GM10266 (cell line): ENCODE results near the gene ZFP1.

Source experiments
- DNase-seq: peaks from one replicate; pipeline ENCODE4 v3.0.0; 2012; ENCODE audit errors: extremely low spot score
- CTCF ChIP-seq: IDR thresholded peaks from 2 replicates; pipeline ENCODE4 v1.5.1; 2012; ENCODE audit warnings: mild to moderate bottlenecking, low read depth; ENCODE audit not compliant: control insufficient read depth, insufficient read depth; ENCODE audit errors: missing control alignments

Gene ZFP1

GRCh38 chr16:75138636-75139035, 9.7 kb upstream of the ZFP1 start:
- TF ChIP-seq CTCF, result no peak
- DNase-seq, result no peak

DNA sequence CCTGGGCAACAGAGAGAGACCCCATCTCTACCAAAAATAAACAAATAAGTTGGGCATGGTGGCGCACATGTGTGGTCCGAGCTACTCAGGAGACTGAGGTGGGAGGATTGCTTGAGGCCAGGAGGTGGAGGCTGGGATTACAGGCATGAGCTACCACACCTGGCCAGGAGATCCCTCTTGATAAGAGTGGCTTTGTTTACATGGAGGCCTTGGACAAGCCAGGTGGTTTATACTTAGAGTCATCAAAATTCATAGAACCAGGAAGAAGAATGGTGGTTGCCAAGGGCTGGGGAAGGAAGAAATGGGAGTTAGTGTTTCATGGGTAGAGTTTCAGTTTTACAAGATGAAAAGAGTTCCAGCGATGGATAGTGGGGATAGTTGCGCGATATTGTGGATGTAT, 8.8 kb upstream of the ZFP1 start:
- no peak for TF ChIP-seq CTCF
- no peak for DNase-seq

DNA sequence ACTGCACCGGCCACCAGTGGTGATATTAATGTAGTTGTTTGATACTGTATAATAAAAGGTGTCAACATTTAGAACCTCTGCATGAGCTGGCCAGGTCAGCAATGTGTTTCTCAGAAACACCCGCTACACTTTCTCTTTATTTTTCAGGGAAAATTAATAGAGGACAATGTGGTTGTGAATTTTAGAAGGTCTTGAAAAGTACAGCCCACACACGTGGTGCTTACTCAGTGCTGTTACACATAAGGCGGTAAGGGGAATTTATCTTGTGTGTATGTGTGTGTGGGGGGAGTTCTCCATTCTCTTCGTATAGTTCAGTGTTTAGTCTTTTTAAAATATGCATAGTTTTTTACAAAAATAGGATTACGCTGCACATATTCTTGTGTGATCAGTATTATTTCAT, 4.4 kb upstream of the ZFP1 start:
- no peak for TF ChIP-seq CTCF
- DNase-seq, result no peak

DNA sequence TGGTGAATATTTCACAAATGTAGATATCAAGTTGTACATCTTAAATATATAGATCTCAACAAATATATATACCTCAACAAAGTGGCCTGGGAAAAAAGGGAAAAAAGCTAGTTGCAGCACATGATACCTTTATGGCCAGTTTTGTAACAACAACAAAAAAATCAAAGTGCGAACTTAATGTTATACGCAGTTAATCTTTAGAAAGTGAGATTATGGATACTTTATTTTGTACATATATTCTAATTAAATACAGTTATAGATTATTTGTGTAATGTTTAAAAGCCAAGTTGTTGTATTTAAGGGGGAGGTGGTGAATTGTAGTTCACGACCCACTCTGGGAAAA, 385 bp upstream of the ZFP1 start:
- no peak for DNase-seq
- no peak for TF ChIP-seq CTCF

- no peak for DNase-seq
- no peak for TF ChIP-seq CTCF
Measured at GRCh38 chr16:75151798-75152197, 3.5 kb downstream of the ZFP1 start.

- DNase-seq, result peak; percentile 20
- no peak for TF ChIP-seq CTCF
Measured at GRCh38 chr16:75152635-75153034, 4.3 kb downstream of the ZFP1 start.

DNA sequence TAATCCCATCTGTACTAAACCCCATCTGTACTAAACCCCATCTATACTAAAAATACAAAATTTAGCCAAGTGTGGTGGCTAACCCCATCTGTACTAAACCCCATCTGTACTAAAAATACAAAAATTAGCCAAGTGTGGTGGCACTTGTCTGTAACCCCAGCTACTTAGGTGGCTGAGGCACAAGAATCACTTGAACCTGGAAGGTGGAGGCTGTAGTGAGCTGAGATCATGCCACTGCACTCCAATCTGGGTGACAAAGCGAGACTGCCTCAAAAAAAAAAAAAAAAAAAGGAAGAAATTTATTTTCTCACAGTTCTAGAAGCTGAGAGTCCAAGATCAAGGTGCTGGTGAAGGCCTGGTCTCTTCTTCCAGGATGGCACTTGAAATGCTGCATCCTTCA, 12.1 kb downstream of the ZFP1 start:
- TF ChIP-seq CTCF, result no peak
- no peak for DNase-seq
